Stimulated activated CD4-positive, alpha-beta T cell treated with anti-CD3 and anti-CD28 coated beads, Interleukin-4, amount 100 ng/mL, for 1 hour (primary cell): ENCODE data around the gene GPN1.
"Not testable (repeated sequence)": the region's sequence is repeated elsewhere in the genome, so short reads cannot be mapped to it uniquely, and the experiment has no call there.

Source experiments
- DNase-seq: peaks from one replicate; pipeline ENCODE4 v3.0.0-alpha.2; 2020

The GPN1 gene

GRCh38 chr2:27628767-27629709 lies at the start of gene GPN1, which contains the start of gene CCDC121:
Gene GPN1 (plus strand): TSS chr2:27629050. CDS start chr2:27629059, 9 bp downstream.
Gene CCDC121 (minus strand): TSS chr2:27629012. CDS start chr2:27627799, 1,213 bp downstream.
- peak; percentile 93 for DNase-seq

- no peak for DNase-seq
Measured at GRCh38 chr2:27581417-27582128, 47.3 kb upstream of the GPN1 start.

- no peak for DNase-seq
Measured at GRCh38 chr2:27582129-27582694, 46.6 kb upstream of the GPN1 start.

- peak; percentile 81 for DNase-seq
Measured at GRCh38 chr2:27582695-27583389, 46.0 kb upstream of the GPN1 start, which contains the start of gene ZNF512. Gene ZNF512 (plus strand): TSS chr2:27583042. CDS start chr2:27583113, 71 bp downstream.

GRCh38 chr2:27583390-27583915 lies 45.4 kb upstream of the GPN1 start:
- DNase-seq: no peak

- DNase-seq: no peak
Measured at GRCh38 chr2:27584597-27584996, 44.3 kb upstream of the GPN1 start.

- DNase-seq: no peak
Measured at GRCh38 chr2:27587025-27587424, 41.8 kb upstream of the GPN1 start.

- no peak for DNase-seq
Measured at GRCh38 chr2:27588308-27588707, 40.5 kb upstream of the GPN1 start.

GRCh38 chr2:27591745-27592144 lies 37.1 kb upstream of the GPN1 start:
- no peak for DNase-seq

- DNase-seq: no peak
Measured at GRCh38 chr2:27593240-27593639, 35.6 kb upstream of the GPN1 start.

- DNase-seq: not testable (repeated sequence)
Measured at GRCh38 chr2:27594020-27594703, 34.7 kb upstream of the GPN1 start.

- not testable (repeated sequence) for DNase-seq
Measured at GRCh38 chr2:27595412-27595811, 33.4 kb upstream of the GPN1 start.

GRCh38 chr2:27596627-27597026 lies 32.2 kb upstream of the GPN1 start:
- DNase-seq: no peak

- no peak for DNase-seq
Measured at GRCh38 chr2:27606611-27607010, 22.2 kb upstream of the GPN1 start.

- DNase-seq: no peak
Measured at GRCh38 chr2:27613985-27614384, 14.9 kb upstream of the GPN1 start.

- DNase-seq: no peak
Measured at GRCh38 chr2:27615316-27615715, 13.5 kb upstream of the GPN1 start.

- DNase-seq: no peak
Measured at GRCh38 chr2:27621524-27621923, 7.3 kb upstream of the GPN1 start.

- no peak for DNase-seq
Measured at GRCh38 chr2:27622921-27623384, 5.9 kb upstream of the GPN1 start.

GRCh38 chr2:27624943-27625342 lies 3.9 kb upstream of the GPN1 start:
- DNase-seq: no peak

- not testable (repeated sequence) for DNase-seq
Measured at GRCh38 chr2:27626323-27626722, 2.5 kb upstream of the GPN1 start.

GRCh38 chr2:27626921-27627320 lies 1.9 kb upstream of the GPN1 start:
- DNase-seq: not testable (repeated sequence)
